Panc1 (cell line): ENCODE results near the gene NCK2. TPM values are rescaled to one million over a fixed set of nuclear protein-coding genes. Genes with fewer than 3 reads are reported as not detected.

Experiments used
- ATAC-seq: fragments of 200-7000 bp; cut with Tn5 transposase; 2 replicates; pipeline ENCODE4 v1.9.1; 2020; ENCODE audit warnings: mild to moderate bottlenecking, moderate library complexity
- BruUV-seq: library from RNA; stranded (reverse); fragments of 400-500 nt; replicated peaks from 2 replicates; lab custom pipeline; 2021; lab: Mats Ljungman, UMichigan
- CTCF ChIA-PET: fragments of 300-600 bp; sonication (Branson Sonifier 250); formaldehyde crosslinking; loops from one replicate; lab custom pipeline; 2022; ENCODE audit warnings: antibody characterized with exemption; lab: Charles Lee
- POLR2A ChIA-PET: fragments of 300-600 bp; sonication (Branson Sonifier 250); formaldehyde crosslinking; loops from one replicate; lab custom pipeline; 2022; ENCODE audit warnings: antibody characterized with exemption; lab: Charles Lee
- DNase-seq: peaks from one replicate; pipeline ENCODE4 v3.0.0-alpha.2; 2010; ENCODE audit warnings: low read depth, low spot score
- H3K27ac ChIP-seq: 2 replicates; pipeline ENCODE4 v1.5.1; 2011; ENCODE audit warnings: mild to moderate bottlenecking, low read length, inconsistent platforms
- H3K27me3 ChIP-seq: fragments of 200-500 bp; sonication (Bioruptor generic); 2 replicates; pipeline ENCODE4 v1.6.0; 2014; ENCODE audit warnings: low read length, inconsistent platforms; ENCODE audit not compliant: control insufficient read depth, insufficient read depth
- H3K36me3 ChIP-seq: fragments of 200-500 bp; sonication (Bioruptor generic); 2 replicates; pipeline ENCODE4 v1.5.1; 2014; ENCODE audit warnings: inconsistent platforms, mild to moderate bottlenecking, low read length, moderate library complexity; ENCODE audit not compliant: control insufficient read depth, insufficient read depth
- H3K4me1 ChIP-seq: 2 replicates; pipeline ENCODE4 v1.5.1; 2011; ENCODE audit warnings: inconsistent platforms, mild to moderate bottlenecking, low read length, moderate library complexity; ENCODE audit not compliant: control insufficient read depth, insufficient read depth
- H3K4me3 ChIP-seq, 2 experiments: 2 replicates each; pipeline ENCODE4 v1.5.1; 2011 to 2012; ENCODE audit warnings: low read depth in 2 of 2, low read length in 2 of 2, mild to moderate bottlenecking in 2 of 2, inconsistent platforms in 1 of 2, moderate library complexity in 1 of 2
- H3K9me3 ChIP-seq: fragments of 200-500 bp; sonication (Bioruptor generic); 2 replicates; pipeline ENCODE4 v1.5.1; 2014; ENCODE audit warnings: low read depth, mild to moderate bottlenecking, inconsistent platforms, low read length, moderate library complexity; ENCODE audit not compliant: control insufficient read depth, insufficient read depth
- POLR2AphosphoS5 ChIP-seq: IDR thresholded peaks from 2 replicates; pipeline ENCODE4 v1.6.1; 2012; ENCODE audit warnings: mild to moderate bottlenecking, low read depth, low read length, moderate library complexity
- SIN3A ChIP-seq: IDR thresholded peaks from 2 replicates; pipeline ENCODE4 v1.6.1; 2012; ENCODE audit warnings: low read depth, mild to moderate bottlenecking, low read length, moderate library complexity, borderline replicate concordance; ENCODE audit not compliant: insufficient read depth
- TCF7L2 ChIP-seq: IDR thresholded peaks from 2 replicates; pipeline ENCODE4 v1.6.1; 2011; ENCODE audit warnings: mild to moderate bottlenecking, low read depth, low read length, inconsistent platforms
- in situ Hi-C: cut with HindIII; loops from 2 replicates; pipeline ENCODE4 v1.10.0; 2016; ENCODE audit warnings: low sequenced_read_pairs, low pct_unique_long_range_greater_than_20kb
- intact Hi-C: fragments of 100-400 bp; cut with micrococcal nuclease; formaldehyde crosslinking; loops from one replicate; pipeline ENCODE4 v1.10.0; 2022; ENCODE audit not compliant: unreplicated experiment
- total RNA-seq: library from RNA; stranded (reverse); gene quantifications from one replicate; pipeline ENCODE4 v1.2.1, GENCODE V29; 2021; ENCODE audit not compliant: unreplicated experiment
- TF ChIP-seq, protein P1 (sequence below): fragments of 450-650 bp; IDR thresholded peaks from 2 replicates; pipeline ENCODE4 v1.5.1; 2017; ENCODE audit warnings: mild to moderate bottlenecking
- TF ChIP-seq, protein P2 (sequence below), 2 experiments: IDR thresholded peaks; 2 replicates each; pipeline ENCODE4 v1.6.1; 2011 to 2012; ENCODE audit warnings: low read depth in 2 of 2, control low read depth in 1 of 2, low read length in 1 of 2, mild to moderate bottlenecking in 1 of 2, moderate library complexity in 1 of 2; ENCODE audit not compliant: insufficient read depth in 1 of 2

The NCK2 gene
- total RNA-seq, 1 experiment from 2014 or later = 60.7 TPM

DNA sequence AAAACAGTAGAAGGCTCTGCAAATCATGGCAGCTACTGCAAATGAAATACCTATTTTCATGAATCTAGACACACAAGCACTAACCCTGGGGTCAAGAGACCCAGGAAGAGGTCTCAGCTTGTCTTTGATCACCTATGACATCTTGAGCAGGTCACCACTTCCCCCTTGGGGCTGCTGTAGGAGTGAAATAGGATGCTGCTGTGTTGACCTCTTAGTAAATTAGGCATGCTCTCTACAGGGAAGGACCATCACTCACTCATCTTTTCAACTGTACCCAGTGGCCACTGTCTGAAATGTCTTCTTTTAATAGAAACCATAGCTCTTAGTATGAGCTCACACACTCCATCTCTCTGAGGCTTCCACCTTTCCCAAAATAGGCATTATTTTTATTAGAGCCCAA, 83.8 kb downstream of the NCK2 start:
- H3K36me3 ChIP-seq = no peaks in the 10 kb centered on the region
- no peak overlapping the region for H3K4me3 ChIP-seq
- no peak for DNase-seq
- ChIA-PET CTCF (no interaction called here), POLR2A (no interaction called here)
- H3K4me1 ChIP-seq = no peaks in the 10 kb centered on the region
- no peak for TF ChIP-seq POLR2AphosphoS5
- TF ChIP-seq TCF7L2 = no peak
- TF ChIP-seq, protein P1, sequence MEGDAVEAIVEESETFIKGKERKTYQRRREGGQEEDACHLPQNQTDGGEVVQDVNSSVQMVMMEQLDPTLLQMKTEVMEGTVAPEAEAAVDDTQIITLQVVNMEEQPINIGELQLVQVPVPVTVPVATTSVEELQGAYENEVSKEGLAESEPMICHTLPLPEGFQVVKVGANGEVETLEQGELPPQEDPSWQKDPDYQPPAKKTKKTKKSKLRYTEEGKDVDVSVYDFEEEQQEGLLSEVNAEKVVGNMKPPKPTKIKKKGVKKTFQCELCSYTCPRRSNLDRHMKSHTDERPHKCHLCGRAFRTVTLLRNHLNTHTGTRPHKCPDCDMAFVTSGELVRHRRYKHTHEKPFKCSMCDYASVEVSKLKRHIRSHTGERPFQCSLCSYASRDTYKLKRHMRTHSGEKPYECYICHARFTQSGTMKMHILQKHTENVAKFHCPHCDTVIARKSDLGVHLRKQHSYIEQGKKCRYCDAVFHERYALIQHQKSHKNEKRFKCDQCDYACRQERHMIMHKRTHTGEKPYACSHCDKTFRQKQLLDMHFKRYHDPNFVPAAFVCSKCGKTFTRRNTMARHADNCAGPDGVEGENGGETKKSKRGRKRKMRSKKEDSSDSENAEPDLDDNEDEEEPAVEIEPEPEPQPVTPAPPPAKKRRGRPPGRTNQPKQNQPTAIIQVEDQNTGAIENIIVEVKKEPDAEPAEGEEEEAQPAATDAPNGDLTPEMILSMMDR = no peak
- no peak for TF ChIP-seq SIN3A
- TF ChIP-seq, protein P2, sequence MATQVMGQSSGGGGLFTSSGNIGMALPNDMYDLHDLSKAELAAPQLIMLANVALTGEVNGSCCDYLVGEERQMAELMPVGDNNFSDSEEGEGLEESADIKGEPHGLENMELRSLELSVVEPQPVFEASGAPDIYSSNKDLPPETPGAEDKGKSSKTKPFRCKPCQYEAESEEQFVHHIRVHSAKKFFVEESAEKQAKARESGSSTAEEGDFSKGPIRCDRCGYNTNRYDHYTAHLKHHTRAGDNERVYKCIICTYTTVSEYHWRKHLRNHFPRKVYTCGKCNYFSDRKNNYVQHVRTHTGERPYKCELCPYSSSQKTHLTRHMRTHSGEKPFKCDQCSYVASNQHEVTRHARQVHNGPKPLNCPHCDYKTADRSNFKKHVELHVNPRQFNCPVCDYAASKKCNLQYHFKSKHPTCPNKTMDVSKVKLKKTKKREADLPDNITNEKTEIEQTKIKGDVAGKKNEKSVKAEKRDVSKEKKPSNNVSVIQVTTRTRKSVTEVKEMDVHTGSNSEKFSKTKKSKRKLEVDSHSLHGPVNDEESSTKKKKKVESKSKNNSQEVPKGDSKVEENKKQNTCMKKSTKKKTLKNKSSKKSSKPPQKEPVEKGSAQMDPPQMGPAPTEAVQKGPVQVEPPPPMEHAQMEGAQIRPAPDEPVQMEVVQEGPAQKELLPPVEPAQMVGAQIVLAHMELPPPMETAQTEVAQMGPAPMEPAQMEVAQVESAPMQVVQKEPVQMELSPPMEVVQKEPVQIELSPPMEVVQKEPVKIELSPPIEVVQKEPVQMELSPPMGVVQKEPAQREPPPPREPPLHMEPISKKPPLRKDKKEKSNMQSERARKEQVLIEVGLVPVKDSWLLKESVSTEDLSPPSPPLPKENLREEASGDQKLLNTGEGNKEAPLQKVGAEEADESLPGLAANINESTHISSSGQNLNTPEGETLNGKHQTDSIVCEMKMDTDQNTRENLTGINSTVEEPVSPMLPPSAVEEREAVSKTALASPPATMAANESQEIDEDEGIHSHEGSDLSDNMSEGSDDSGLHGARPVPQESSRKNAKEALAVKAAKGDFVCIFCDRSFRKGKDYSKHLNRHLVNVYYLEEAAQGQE (IDR thresholded peaks at IDR 0.05; ENCODE audit: insufficient read depth in 1 of 2, low read depth in 2 of 2, low read length in 1 of 2) = no peak
- peaks cover 9% of the 10 kb centered on the region; the same call in 1 of the 2 replicates for H3K9me3 ChIP-seq
- no peaks in the 10 kb centered on the region for H3K27me3 ChIP-seq
- no TSS peak for BruUV-seq
- in situ Hi-C loops = no loop called here
- intact Hi-C loops = no loop called here
- H3K27ac ChIP-seq = no peak overlapping the region
- ATAC-seq = no peak

DNA sequence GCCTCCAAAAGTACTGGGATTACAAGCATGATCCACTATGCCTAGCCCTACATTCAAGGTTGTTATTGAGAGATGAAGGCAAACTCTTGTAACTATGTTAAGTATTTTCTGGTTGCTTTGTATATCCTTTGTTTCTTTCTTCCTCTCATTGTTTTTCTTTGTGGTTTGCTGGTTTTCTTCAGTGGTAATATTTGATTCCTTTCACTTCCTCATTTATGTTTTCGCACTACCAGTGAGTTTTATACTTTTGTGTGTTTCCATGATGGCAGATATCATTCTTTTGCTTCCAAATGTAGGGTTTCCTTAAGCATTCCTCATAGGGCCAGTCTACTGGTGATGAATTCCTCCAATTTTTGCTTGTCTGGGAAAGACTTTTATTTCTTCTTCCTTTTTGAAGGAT, 90.2 kb downstream of the NCK2 start:
- no peak overlapping the region for H3K27ac ChIP-seq
- H3K9me3 ChIP-seq = peaks cover 16% of the 10 kb centered on the region; the same call in 1 of the 2 replicates
- no peak for ATAC-seq
- intact Hi-C loops (no loop called here), in situ Hi-C loops (no loop called here)
- H3K4me1 ChIP-seq = no peaks in the 10 kb centered on the region
- no peaks in the 10 kb centered on the region for H3K27me3 ChIP-seq
- H3K4me3 ChIP-seq = no peak overlapping the region
- BruUV-seq = no TSS peak
- ChIA-PET CTCF (no interaction called here), POLR2A (no interaction called here)
- no peak for DNase-seq
- TF ChIP-seq, protein P2 (IDR thresholded peaks at IDR 0.05; ENCODE audit: insufficient read depth in 1 of 2, low read depth in 2 of 2, low read length in 1 of 2) = no peak
- TF ChIP-seq POLR2AphosphoS5 (no peak), TCF7L2 (no peak), SIN3A (no peak)
- TF ChIP-seq, protein P1 = no peak
- H3K36me3 ChIP-seq = no peaks in the 10 kb centered on the region
